HUES64 (cell line): ENCODE results near the gene SLC27A4.

Source experiments
- H3K27ac ChIP-seq: 2 replicates; pipeline ENCODE4 v1.7.0; 2013; ENCODE audit warnings: low read depth, low read length, inconsistent platforms
- H3K27me3 ChIP-seq: 2 replicates; pipeline ENCODE4 v1.6.1; 2013; ENCODE audit warnings: mild to moderate bottlenecking, low read length; ENCODE audit not compliant: insufficient read depth
- H3K36me3 ChIP-seq: 2 replicates; pipeline ENCODE4 v1.6.1; 2013; ENCODE audit warnings: mild to moderate bottlenecking, low read length; ENCODE audit not compliant: insufficient read depth
- H3K4me1 ChIP-seq: 2 replicates; pipeline ENCODE4 v1.6.1; 2013; ENCODE audit warnings: mild to moderate bottlenecking, low read length, moderate library complexity; ENCODE audit not compliant: insufficient read depth
- H3K4me3 ChIP-seq: 2 replicates; pipeline ENCODE4 v1.5.1; 2013; ENCODE audit warnings: mild to moderate bottlenecking, low read length, moderate library complexity
- H3K9ac ChIP-seq: 2 replicates; pipeline ENCODE4 v1.6.1; 2013; ENCODE audit warnings: mild to moderate bottlenecking, low read depth, low read length
- H3K9me3 ChIP-seq: 2 replicates; pipeline ENCODE4 v1.6.1; 2013; ENCODE audit warnings: low read depth, low read length; ENCODE audit not compliant: insufficient read depth
- WGBS: fragments of 150-250, 120-280 bp; methylation state at CpG from one replicate; pipeline ENCODE4 v1.1.7; 2013; ENCODE audit warnings: missing lambda C conversion rate; 5-methylcytosine and 5-hydroxymethylcytosine counted together

The SLC27A4 gene

GRCh38 chr9:128393145-128393775, 52.9 kb downstream of the SLC27A4 start:
- Histone ChIP-seq H3K9ac (no peak overlapping the region), H3K4me1 (peaks cover 39% of the 10 kb centered on the region), H3K4me3 (peak overlapping the region; percentile 51), H3K9me3 (no peaks in the 10 kb centered on the region), H3K36me3 (peaks cover 8% of the 10 kb centered on the region), H3K27ac (peak overlapping the region; percentile 58; the same call in 1 of the 2 replicates), H3K27me3 (peaks cover 100% of the 10 kb centered on the region)
- 1% methylated on average over 56 of the region's 56 CpGs for WGBS

GRCh38 chr9:128393970-128394369, 53.6 kb downstream of the SLC27A4 start:
- Histone ChIP-seq H3K27ac (no peak overlapping the region; the same call in 1 of the 2 replicates), H3K4me3 (peak overlapping the region; percentile 51; the same call in 1 of the 2 replicates), H3K27me3 (peaks cover 100% of the 10 kb centered on the region), H3K9ac (no peak overlapping the region), H3K36me3 (peaks cover under 1% of the 10 kb centered on the region; the same call in 1 of the 2 replicates), H3K9me3 (no peaks in the 10 kb centered on the region), H3K4me1 (peaks cover 39% of the 10 kb centered on the region)
- WGBS = 10% methylated on average over 7 of the region's 7 CpGs

GRCh38 chr9:128394379-128395168, 54.2 kb downstream of the SLC27A4 start:
- no peaks in the 10 kb centered on the region for H3K36me3 ChIP-seq
- H3K4me3 ChIP-seq = no peak overlapping the region
- no peak overlapping the region for H3K9ac ChIP-seq
- H3K27me3 ChIP-seq = peaks cover 100% of the 10 kb centered on the region
- H3K27ac ChIP-seq = no peak overlapping the region
- H3K4me1 ChIP-seq = peaks cover 39% of the 10 kb centered on the region
- no peaks in the 10 kb centered on the region for H3K9me3 ChIP-seq
- WGBS = 20% methylated on average over 9 of the region's 9 CpGs

- 3% methylated on average over 19 of the region's 19 CpGs for WGBS
- no peaks in the 10 kb centered on the region for H3K9me3 ChIP-seq
- H3K4me3 ChIP-seq = no peak overlapping the region
- no peak overlapping the region for H3K9ac ChIP-seq
- H3K36me3 ChIP-seq = no peaks in the 10 kb centered on the region
- peaks cover 100% of the 10 kb centered on the region for H3K27me3 ChIP-seq
- no peak overlapping the region for H3K27ac ChIP-seq
- peaks cover 22% of the 10 kb centered on the region for H3K4me1 ChIP-seq
These were observed 56.8 kb downstream of the SLC27A4 start for GRCh38 chr9:128396970-128397613.

GRCh38 chr9:128397831-128398230, 57.5 kb downstream of the SLC27A4 start:
- 66% methylated on average over 7 of the region's 7 CpGs for WGBS
- Histone ChIP-seq H3K27ac (no peak overlapping the region), H3K9ac (no peak overlapping the region), H3K27me3 (peaks cover 100% of the 10 kb centered on the region), H3K4me1 (peaks cover 17% of the 10 kb centered on the region), H3K4me3 (no peak overlapping the region), H3K36me3 (no peaks in the 10 kb centered on the region), H3K9me3 (no peaks in the 10 kb centered on the region)

- H3K9ac ChIP-seq = no peak overlapping the region
- H3K27me3 ChIP-seq = peaks cover 100% of the 10 kb centered on the region
- H3K4me1 ChIP-seq = peaks cover 7% of the 10 kb centered on the region
- WGBS = 85% methylated on average over 3 of the region's 3 CpGs
- H3K27ac ChIP-seq = no peak overlapping the region
- H3K9me3 ChIP-seq = no peaks in the 10 kb centered on the region
- no peak overlapping the region for H3K4me3 ChIP-seq
- H3K36me3 ChIP-seq = no peaks in the 10 kb centered on the region
These were observed 59.5 kb downstream of the SLC27A4 start for GRCh38 chr9:128399861-128400260.

GRCh38 chr9:128404560-128404959, 64.2 kb downstream of the SLC27A4 start:
- 77% methylated on average over 3 of the region's 5 CpGs for WGBS
- H3K9me3 ChIP-seq = no peaks in the 10 kb centered on the region
- H3K9ac ChIP-seq = no peak overlapping the region
- no peak overlapping the region for H3K4me3 ChIP-seq
- H3K4me1 ChIP-seq = peaks cover 19% of the 10 kb centered on the region
- H3K27ac ChIP-seq = no peak overlapping the region; the same call in 1 of the 2 replicates
- H3K27me3 ChIP-seq = peaks cover 99% of the 10 kb centered on the region
- H3K36me3 ChIP-seq = no peaks in the 10 kb centered on the region

- Histone ChIP-seq H3K36me3 (no peaks in the 10 kb centered on the region), H3K4me3 (no peak overlapping the region), H3K4me1 (peaks cover 22% of the 10 kb centered on the region), H3K27me3 (peaks cover 99% of the 10 kb centered on the region), H3K9ac (no peak overlapping the region), H3K9me3 (no peaks in the 10 kb centered on the region), H3K27ac (no peak overlapping the region)
- WGBS = 45% methylated on average over 20 of the region's 20 CpGs
These were observed 64.9 kb downstream of the SLC27A4 start for GRCh38 chr9:128405077-128405779.

GRCh38 chr9:128405780-128406171, 65.4 kb downstream of the SLC27A4 start:
- Histone ChIP-seq H3K4me3 (no peak overlapping the region), H3K4me1 (peaks cover 22% of the 10 kb centered on the region), H3K9ac (no peak overlapping the region), H3K27me3 (peaks cover 99% of the 10 kb centered on the region), H3K27ac (no peak overlapping the region), H3K9me3 (no peaks in the 10 kb centered on the region), H3K36me3 (no peaks in the 10 kb centered on the region)
- 74% methylated on average over 7 of the region's 7 CpGs for WGBS

GRCh38 chr9:128406848-128407391, 66.6 kb downstream of the SLC27A4 start:
- Histone ChIP-seq H3K9ac (no peak overlapping the region), H3K4me3 (no peak overlapping the region), H3K36me3 (no peaks in the 10 kb centered on the region), H3K27me3 (peaks cover 99% of the 10 kb centered on the region), H3K9me3 (no peaks in the 10 kb centered on the region), H3K4me1 (peaks cover 23% of the 10 kb centered on the region), H3K27ac (no peak overlapping the region; the same call in 1 of the 2 replicates)
- WGBS = 70% methylated on average over 9 of the region's 9 CpGs
